Measurements from ENCODE around the gene SMCO1.
"Not testable (repeated sequence)": the region's sequence is repeated elsewhere in the genome, so short reads cannot be mapped to it uniquely, and the experiment has no call there.

SMCO1 gene, protein sequence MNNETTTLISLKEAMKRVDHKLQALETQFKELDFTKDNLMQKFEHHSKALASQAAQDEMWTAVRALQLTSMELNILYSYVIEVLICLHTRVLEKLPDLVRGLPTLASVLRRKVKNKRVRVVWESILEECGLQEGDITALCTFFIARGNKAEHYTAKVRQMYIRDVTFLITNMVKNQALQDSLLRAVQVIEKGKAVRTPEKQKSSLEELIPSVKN

DNA sequence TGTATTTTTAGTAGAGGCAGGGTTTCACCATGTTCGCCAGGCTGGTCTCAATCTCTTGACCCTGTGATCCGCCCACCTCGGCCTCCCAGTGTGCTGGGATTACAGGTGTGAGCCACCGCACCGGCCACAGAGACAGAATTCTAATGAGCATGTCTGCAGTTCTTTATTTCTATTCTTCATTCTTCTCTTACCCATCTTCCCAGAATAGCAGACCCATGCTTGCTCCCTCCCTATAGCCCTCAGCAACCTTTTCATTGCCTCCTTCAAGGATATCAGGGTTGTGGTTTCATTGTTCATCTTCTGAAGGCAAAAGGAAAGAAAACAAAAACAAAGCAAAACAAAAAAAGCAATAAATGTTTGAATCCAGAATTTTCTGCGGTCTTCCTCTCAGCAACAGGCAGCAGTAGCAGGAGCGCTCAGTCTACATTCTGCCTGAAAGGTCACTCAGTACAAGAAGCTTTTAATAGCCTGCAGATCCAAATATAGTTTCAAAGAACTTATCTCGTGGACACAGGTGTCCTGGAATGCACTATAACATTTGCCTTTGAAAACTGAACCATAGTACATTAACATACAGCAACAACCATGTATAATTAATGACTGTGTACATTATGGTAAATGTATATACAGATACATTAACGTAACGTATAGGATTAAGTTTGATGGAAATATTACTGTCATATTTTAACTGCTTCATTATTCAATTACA, at the start of gene SMCO1:
TSS of gene SMCO1 (minus strand) at position 434 of the 709 bp plus-strand sequence. CDS start at position 297, 137 bp downstream.
- DNase-seq (ENCODE audit: low spot score): no peak

DNA sequence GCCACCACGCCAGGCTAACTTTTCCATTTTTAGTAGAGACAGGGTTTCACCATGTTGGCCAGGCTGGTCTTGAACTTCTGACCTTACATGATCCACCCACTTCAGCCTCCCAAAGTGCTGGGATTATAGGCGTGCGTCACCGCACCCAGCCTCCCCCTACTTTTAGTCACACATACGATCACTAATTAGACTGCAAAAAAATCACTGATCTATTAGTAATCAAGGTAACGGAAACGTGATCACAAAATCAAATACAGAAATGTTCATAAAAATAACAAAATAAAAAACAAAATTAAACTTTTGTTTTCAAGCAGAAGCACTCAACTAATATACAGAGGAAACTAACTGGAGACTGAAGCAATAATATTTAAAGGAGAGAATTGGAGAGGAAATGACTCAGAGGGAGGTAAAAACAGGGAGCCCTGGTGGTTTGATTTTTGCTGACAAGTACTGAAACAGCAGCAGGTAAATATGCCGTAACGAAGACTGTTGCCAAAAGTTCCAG, 48.6 kb upstream of the SMCO1 start:
- no peak for DNase-seq (ENCODE audit: low spot score)

DNA sequence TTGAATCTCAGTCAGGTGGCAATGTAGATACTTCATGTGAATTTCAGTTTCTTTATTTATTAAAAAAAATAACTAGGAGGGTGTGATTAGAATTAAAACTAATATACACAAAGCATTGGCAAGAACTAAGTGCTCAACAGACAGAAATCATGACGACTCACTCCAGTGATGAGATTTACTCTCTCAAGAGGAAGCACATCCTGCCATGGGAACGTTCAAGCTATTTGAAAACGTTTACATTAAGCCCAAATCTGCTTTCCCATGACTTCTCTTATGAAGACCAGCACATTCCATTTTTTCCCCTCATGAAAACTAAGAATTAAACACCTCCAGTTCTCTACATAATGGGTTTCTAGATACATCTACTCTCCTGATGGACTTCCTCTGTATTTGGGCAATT, 44.7 kb upstream of the SMCO1 start:
- DNase-seq (ENCODE audit: low spot score): no peak

DNA sequence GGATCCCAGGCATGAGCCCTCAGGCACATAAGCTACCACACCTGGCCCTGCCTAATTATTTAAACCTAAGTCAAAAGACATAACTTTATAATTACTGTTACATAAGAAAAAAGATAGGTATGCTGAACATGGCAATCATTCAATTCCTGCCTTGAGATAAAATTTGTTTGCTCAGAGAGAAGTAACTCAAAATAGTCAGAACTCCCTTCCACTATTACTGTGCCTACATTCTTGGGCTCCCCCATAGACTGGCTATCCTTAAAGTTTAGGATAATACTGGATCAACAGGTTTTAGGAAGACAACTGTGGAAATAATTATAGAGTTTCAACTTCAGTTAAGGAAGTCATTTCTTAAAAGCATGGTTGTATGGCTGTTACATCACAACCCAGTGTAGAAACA, 43.3 kb upstream of the SMCO1 start:
- no peak for DNase-seq (ENCODE audit: low spot score)

DNA sequence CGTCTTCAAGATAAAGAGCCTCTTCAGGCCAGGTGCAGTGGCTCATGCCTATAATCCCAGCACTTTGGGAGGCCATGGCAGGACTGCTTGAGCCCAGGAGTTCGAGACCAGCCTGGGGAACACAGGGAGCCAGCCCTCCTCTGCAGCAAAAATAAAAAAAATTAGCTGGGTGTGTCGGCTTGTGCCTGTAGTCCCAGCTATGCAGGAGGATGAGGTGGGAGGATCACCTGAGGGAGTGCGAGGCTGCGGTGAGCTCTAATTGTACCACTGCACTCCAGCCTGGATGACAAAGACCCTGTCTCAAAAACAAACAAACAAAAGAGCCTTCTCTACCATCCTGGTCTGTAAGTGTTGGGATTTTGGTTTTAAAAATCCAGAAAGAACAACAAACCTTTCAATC, 42.1 kb upstream of the SMCO1 start:
- no peak for DNase-seq (ENCODE audit: low spot score)

DNA sequence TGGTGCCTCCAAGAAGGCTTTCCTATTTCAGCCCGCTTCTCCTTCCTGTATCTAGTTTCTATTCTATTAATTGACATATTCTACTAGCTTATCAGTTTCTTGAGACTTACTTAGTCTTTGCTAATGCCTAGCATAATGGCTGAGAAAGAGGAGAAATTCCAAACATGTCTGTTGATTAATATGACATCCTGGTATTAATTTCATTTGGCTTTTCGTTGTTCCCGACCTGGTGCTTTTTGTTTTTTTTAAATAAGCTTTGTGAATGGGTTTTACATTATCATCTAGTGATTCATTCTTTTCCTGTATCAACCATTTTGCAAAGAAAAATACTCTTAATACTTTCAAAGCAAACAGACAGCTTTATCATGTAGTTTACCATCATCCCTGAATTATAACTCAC, 40.1 kb upstream of the SMCO1 start:
- no peak for DNase-seq (ENCODE audit: low spot score)

DNA sequence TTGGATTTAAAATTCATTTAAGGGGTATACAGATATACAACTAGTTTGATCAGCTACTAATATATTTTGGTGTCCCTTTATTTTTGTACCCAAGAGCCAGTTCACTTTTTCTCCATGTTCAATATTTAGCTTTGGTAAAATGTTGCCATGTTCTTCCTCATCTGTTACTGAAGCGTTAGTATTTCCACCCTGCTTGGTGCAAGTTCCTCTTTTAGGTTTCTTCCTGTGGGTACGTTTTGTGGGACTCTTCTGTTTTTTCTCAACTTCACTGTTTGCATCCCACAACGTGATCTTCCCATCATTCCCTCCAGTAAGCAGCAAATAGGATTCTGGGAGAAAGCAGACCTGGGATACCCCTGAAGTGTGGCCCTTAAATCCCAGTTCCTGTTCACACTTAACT, 39.1 kb upstream of the SMCO1 start:
- no peak for DNase-seq (ENCODE audit: low spot score)

DNA sequence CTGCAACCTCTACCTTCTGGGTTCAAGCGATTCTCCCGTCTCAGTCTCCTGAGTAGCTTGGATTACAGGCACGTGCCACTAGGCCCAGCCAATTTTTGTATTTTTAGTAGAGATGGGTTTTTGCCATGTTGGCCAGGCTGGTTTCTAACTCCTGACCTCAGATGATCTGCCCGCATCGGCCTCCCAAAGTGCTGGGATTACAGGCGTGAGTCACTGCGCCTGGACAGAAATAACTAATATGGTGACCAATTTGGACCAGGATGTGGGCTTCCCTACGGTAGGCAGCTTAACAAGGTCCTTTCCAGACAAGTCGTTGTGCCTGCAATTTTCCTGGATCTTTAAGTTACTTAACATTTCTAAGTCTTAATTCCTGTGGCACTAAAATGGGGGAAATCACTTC, 38.4 kb upstream of the SMCO1 start:
- no peak for DNase-seq (ENCODE audit: low spot score)

DNA sequence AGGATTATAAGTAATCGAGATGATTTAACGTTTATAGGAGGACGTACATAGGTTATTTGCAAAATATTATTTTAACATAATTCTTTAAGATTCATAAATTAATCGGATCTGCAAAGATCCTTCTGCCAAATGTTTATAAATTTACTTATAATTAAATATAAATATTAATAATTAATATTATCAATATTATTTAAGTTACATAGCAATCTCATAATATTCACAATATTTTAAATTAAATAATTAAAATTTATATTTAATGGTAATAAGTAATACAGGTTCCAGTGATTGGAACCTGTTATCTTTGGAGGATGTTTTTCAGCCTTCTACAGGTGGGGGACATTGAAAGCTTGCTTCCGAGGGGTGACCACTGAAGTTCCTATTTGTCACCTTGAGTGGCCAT, 37.1 kb upstream of the SMCO1 start:
- DNase-seq (ENCODE audit: low spot score): no peak

DNA sequence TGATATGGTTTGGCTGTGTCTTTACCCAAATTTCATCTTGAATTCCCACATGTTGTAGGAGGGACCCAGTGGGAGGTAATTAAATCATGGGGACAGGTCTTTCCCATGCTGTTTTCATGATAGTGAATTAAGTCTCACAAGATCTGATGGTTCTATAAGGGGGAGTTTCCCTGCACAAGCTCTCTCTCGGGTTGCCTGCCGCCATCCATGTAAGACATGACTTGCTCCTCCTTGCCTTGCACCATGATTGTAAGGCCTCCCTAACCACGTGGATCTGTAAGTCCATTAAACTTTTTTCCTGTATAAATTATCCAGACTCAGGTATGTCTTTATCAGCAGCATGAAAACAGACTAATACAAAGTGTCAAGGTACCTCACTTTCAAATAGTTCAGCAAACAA, 35.0 kb upstream of the SMCO1 start:
- DNase-seq (ENCODE audit: low spot score): not testable (repeated sequence)

DNA sequence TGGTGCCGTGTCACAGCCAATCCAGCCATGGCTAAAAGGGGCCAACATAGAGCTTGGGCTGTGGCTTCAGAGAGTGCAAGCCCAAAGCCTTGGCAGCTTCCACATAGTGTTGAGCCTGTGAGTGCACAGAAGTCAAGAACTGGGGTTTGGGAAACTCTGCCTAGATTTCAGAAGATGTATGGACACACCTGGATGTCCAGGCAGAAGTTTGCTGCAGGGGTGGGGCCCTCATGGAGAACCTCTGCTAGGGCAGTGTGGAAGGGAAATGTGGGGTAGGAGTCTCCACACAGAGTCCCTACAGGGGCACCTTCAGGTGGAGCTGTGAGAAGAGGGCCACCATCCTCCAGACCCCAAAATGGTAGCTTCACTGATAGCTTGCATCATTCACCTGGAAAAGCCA, 34.2 kb upstream of the SMCO1 start:
- not testable (repeated sequence) for DNase-seq (ENCODE audit: low spot score)

DNA sequence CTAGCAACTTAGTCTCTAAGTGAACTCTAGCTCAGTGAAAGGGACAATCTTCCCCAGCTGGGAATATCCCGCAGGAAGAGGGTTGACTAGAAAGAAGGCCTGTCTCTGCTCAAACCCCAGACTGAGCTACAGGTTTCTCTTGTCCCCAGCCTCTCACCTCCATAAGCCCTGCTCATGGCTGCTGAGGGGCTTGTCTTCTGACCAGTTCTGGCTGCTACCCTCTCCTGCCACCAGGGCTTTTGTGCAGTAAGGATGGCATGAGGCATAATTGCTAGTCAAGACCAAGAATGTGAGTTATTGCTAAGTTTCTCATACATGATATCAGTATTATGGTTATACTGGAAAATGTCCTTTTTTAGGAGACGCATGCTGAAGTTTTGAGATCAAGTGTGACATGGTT, 31.9 kb upstream of the SMCO1 start:
- no peak for DNase-seq (ENCODE audit: low spot score)

DNA sequence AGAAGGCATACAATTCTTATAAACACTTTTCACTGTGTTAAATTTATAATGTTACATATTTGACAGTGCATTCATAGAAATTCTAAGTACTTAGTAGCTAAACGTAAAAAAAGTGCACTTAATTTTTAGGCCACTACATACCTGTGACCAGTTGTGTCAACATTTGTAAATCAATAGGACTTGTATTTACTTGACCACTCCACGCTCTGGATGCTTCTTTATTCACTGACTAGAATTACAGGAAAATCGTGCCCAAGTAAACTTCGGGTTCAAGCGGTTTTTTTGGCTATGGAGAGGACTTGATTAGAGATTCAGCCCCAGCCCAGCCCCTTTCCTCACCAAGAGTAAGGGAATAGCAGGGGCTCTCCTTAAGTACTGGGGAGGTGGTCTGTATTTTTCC, 31.4 kb upstream of the SMCO1 start:
- DNase-seq (ENCODE audit: low spot score): no peak

DNA sequence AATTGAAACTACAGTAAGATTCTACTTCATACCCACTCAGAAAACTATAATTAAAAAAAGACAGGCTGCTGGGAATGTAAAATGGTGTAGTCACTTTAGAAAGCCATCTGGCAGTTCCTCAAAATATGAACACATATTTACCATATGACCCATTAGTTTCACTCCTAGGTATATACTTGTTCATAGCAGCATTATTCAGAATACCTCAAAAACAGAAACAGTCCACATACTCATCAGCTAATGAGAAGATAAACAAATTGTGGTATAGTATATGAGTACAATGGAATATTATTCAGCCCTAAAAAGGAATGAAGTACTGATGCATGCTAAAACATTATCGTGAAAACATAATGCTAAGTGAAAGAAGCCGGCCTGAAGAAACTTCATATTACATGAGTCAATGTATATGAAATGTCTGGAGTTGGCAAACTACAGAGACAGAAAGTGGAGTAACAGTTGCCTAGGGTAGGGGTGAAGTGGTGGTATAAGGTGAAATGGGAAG, 29.4 kb upstream of the SMCO1 start:
- DNase-seq (ENCODE audit: low spot score): no peak

DNA sequence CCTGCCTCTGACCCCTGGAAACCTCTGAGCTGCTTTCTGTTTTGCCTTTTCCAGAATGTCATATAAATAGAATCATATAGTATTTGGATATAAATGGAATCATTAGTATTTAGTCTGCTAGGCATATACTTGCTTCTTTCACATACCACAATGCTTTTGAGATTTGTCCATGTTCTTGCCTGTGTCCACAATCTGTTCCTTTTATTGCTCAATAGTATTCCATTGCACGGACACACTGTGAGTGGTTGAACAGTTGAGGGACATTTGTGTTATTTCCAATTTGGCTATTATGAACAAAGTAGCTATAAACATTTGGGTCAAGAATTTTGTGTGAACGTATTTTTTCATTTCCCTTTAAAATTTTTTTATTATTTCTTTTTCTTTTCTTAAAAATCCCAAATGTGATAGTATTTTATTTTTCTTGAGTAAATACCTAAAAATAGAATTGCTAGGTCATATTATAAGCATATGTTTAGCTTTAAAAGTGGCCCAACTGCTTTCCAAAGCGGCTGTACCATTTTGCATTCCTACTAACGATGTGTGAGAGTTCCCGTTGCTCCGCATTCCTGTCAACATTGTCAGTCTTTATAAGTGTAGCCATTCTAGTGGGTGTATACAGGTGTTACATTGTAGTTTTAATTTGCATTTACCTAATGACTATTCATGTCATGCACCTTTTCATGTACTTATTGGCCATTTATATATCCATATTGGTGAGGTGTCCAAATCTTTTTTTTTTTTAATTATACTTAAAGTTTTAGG, 26.7 kb upstream of the SMCO1 start:
- no peak for DNase-seq (ENCODE audit: low spot score)

DNA sequence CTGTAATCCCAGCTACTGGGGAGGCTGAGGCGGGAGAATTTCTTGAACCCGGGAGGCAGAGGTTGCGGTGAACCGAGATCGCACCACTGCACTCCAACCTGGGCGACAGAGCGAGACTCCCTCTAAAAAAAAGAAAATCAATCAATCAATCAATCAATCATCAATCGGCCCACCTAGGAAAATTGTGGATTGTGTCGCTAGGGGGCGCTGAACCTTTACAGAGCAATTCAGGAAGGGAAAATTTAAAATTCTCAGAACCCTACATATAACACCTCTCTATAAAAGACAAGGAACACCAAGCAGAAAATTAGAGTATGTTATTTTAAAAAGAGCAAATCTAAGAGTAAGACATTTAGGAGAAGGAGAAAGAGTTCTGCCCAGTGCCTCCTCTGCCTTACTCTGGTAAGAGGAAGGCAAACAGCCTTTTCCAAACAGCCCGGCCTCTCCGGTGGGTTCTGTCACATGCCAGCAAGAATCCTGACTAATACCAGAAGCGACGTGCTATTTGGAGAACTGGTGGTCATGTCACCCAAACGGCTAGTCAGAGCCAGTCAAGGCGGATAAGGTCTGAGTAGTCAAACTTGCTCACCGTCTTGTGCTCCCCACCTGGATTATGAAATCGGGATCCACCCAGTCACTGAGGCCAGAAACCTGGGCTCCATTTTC, 22.3 kb upstream of the SMCO1 start:
- DNase-seq (ENCODE audit: low spot score): peak; percentile 43

DNA sequence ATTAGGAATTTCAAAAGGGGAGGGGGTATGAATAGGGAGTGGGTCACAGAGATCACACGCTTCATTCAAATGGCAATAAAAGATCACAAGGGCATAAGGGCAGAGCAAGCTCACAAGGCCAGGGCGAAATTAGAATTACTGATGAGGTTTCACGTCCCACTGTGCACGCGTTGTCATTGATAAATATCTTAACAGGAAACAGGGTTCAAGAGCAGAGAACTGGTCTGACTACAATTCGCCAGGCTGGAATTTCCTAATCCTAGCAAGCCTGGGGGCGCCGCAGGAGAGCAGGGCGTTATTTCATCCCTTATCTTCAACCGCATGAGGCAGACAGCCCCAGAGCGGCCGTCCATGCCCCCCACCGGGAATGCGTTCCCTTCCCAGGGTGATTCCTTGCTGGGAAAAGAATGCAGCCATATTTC, 18.1 kb upstream of the SMCO1 start:
- no peak for DNase-seq (ENCODE audit: low spot score)

DNA sequence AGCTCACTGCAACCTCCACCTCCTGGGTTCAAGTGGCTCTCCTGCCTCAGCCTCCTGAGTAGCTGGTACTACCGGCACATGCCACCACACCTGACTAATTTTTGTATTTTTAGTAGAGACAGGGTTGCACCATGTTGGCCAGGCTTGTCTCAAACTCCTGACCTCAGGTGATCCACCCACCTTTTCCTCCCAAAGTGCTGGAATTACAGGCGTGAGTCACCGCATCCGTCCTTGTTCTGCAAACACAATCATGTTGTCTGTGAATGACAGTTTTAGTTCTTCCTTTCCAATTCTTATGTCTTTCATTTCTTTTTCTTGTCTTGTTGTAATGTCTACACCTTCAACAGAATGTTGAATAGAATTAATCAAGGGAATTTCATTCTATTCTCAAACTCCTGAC, 16.3 kb upstream of the SMCO1 start:
- DNase-seq (ENCODE audit: low spot score): no peak

DNA sequence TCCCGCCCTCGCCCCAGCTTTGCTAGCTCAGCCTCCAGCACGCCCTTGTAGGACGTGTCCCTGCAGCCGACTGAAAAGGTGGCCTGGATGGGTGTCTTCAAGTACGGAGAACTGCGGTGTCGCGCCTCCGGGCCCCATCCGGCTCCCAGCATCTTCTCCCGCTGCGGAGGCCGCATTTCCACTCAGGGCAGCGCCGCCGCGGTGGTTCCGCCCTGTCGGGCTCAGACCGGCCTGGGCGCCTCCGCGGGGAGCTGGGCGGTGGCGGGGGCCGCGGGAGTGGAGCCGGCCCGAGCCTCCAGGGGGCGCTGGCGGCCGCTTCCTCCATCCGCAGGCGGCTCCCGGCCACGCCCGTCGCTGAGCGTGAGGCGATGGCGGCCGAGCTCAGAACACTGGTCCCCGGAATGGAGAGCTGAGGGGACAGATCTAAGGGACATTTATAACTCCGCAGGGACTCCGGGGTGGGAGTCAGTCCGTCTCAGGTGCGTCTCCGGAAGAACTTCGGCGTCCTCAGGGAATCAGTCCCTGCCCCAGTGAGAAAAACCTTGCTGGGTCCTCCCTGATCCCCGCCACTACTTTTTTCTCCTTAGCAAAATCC, 13.6 kb upstream of the SMCO1 start:
- peak; percentile 98 for DNase-seq (ENCODE audit: low spot score)

DNA sequence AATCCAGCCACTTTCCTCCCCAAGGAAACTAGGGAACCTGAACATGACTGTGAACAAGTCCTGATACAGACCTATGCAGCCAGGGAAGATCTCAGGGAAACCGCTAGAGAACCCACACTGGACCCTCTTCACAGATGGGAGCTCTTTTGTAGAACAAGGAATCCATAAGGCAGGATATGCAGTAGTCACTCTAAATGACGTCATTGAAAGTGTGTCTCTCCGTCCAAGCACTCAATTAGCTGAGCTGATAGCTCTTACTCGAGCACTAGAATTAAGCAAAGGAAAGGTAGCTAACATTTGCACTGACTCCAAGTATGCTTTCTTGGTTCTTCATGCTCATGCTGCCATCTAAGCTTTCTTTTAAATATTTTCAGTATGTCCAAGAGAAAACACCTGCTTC, 10.0 kb upstream of the SMCO1 start:
- no peak for DNase-seq (ENCODE audit: low spot score)

DNA sequence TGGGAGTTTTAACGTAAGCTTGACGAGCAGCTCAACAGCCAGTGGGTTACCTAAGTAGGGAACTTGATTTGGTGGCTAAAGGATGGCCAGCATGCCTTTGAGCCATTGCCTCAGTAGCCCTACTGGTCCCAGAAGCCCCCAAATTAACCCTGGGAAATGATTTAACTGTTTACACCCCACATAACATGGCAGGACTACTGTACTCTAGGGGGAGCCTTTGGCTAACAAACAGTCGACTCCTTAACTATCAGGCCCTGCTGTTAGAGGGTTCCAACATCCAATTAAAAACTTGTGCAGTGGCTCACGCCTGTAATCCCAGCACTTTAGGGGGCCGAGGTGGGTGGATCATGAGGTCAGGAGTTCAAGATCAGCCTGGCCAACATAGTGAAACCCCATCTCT, 9.4 kb upstream of the SMCO1 start:
- DNase-seq (ENCODE audit: low spot score): no peak

DNA sequence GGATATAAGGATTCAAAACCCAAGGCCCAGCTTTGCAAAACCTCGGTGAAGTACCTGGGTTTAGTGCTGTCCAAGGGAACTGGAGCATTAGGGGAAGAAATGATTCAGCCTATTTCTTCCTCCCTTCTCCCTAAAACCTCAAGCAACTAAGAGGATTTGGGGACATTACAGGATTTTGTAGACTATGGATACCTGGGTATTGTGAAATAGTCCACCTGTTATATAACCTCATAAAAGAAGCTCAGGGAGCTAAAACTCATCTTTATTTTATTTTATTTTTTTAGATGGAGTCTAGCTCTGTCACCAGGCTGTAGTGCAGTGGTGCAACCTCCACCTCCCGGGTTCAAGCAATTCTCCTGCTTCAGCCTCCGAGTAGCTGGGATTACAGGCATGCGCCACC, 8.7 kb upstream of the SMCO1 start:
- no peak for DNase-seq (ENCODE audit: low spot score)
